Effector memory CD8-positive, alpha-beta T cell (primary cell): ENCODE data around the gene KAZALD1.

Experiments used
- ATAC-seq: fragments of 150-1000 bp; cut with Tn5 transposase; replicated peaks from 2 replicates; pipeline ENCODE4 v1.10.0; 2021; ENCODE audit warnings: mild to moderate bottlenecking, moderate library complexity
- DNase-seq, 3 experiments: peaks; one replicate each; pipeline ENCODE4 v3.0.0; 2021
- H3K27ac Mint-ChIP-seq, 2 donors: one replicate each; pipeline ENCODE4 v1.8.0; 2022; ENCODE audit warnings: mild to moderate bottlenecking in 2 of 2, mixed read lengths in 2 of 2, moderate library complexity in 2 of 2
- H3K27me3 Mint-ChIP-seq, 2 donors: one replicate each; pipeline ENCODE4 v1.8.0; 2022; ENCODE audit warnings: mixed read lengths in 2 of 2
- H3K36me3 Mint-ChIP-seq: one replicate; pipeline ENCODE4 v1.8.0; 2022; ENCODE audit warnings: mild to moderate bottlenecking, moderate library complexity, mixed read lengths; ENCODE audit not compliant: insufficient read depth
- H3K4me1 Mint-ChIP-seq, 2 donors: one replicate each; pipeline ENCODE4 v1.8.0; 2022; ENCODE audit warnings: low read depth in 2 of 2, mixed read lengths in 2 of 2
- H3K4me3 Mint-ChIP-seq, 2 donors: one replicate each; pipeline ENCODE4 v1.8.0; 2022; ENCODE audit warnings: mild to moderate bottlenecking in 2 of 2, mixed read lengths in 2 of 2, moderate library complexity in 2 of 2
- H3K9me3 Mint-ChIP-seq, 2 donors: one replicate each; pipeline ENCODE4 v1.8.0; 2022; ENCODE audit warnings: mixed read lengths in 2 of 2

KAZALD1 gene

DNA sequence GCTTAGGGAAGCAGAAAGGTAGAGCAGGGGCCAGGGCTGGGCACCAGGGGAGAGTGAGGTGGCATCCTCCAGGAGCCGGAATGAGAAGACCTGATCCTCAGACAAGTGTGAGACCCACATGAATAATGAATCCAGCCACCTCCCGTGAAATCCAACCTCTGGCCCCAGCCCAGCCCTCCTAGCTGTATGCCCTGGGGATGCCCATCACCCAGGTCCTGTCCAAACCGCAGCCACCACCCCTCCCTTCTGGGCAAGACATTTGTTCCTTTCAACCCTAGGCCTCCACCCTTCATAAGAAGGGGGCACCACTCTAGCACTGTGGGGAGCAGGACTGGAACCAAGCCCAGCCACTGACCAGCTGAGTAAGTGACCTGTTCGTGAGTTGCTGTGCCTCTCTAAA lies 40.5 kb upstream of the KAZALD1 start:
- peaks cover 7% of the 10 kb centered on the region for H3K36me3 Mint-ChIP-seq
- peaks cover 44 to 51% of the 10 kb centered on the region in 2 donors for H3K27me3 Mint-ChIP-seq
- H3K9me3 Mint-ChIP-seq = no peaks in the 10 kb centered on the region
- H3K27ac Mint-ChIP-seq = no peak overlapping the region
- ATAC-seq (no peak), DNase-seq (no peak)
- H3K4me1 Mint-ChIP-seq = peaks cover 6 to 7% of the 10 kb centered on the region in 2 donors
- no peak overlapping the region for H3K4me3 Mint-ChIP-seq

- Mint-ChIP-seq H3K27me3 (peaks cover 39 to 46% of the 10 kb centered on the region in 2 donors), H3K36me3 (peaks cover 7% of the 10 kb centered on the region), H3K9me3 (no peaks in the 10 kb centered on the region), H3K27ac (no peak overlapping the region), H3K4me3 (no peak overlapping the region), H3K4me1 (peaks cover 6 to 7% of the 10 kb centered on the region in 2 donors)
- DNase-seq = no peak
- ATAC-seq = no peak
Measured at GRCh38 chr10:101021692-101022251, 40.0 kb upstream of the KAZALD1 start.

GRCh38 chr10:101022967-101023705 lies 38.7 kb upstream of the KAZALD1 start:
- Mint-ChIP-seq H3K4me1 (peaks cover 6 to 7% of the 10 kb centered on the region in 2 donors), H3K27me3 (peaks cover 25 to 33% of the 10 kb centered on the region in 2 donors), H3K9me3 (no peaks in the 10 kb centered on the region), H3K36me3 (peaks cover 7% of the 10 kb centered on the region), H3K27ac (no peak overlapping the region), H3K4me3 (no peak overlapping the region)
- no peak for ATAC-seq
- no peak for DNase-seq

GRCh38 chr10:101027106-101027720 lies 34.6 kb upstream of the KAZALD1 start:
- Mint-ChIP-seq H3K9me3 (no peaks in the 10 kb centered on the region), H3K4me3 (no peak overlapping the region), H3K27me3 (peaks cover 0 to 14% of the 10 kb centered on the region in 2 donors), H3K4me1 (peaks cover 8 to 10% of the 10 kb centered on the region in 2 donors), H3K27ac (no peak overlapping the region), H3K36me3 (peaks cover 14% of the 10 kb centered on the region)
- DNase-seq (no peak), ATAC-seq (no peak)

GRCh38 chr10:101028446-101029337 lies 33.1 kb upstream of the KAZALD1 start:
- ATAC-seq (no peak), DNase-seq (no peak)
- Mint-ChIP-seq H3K4me3 (no peak overlapping the region), H3K4me1 (peaks cover 20 to 22% of the 10 kb centered on the region in 2 donors), H3K36me3 (peaks cover 14% of the 10 kb centered on the region), H3K9me3 (no peaks in the 10 kb centered on the region), H3K27me3 (peaks cover 0 to 11% of the 10 kb centered on the region in 2 donors), H3K27ac (no peak overlapping the region)

- H3K4me3 Mint-ChIP-seq = peak overlapping the region; percentile 83 to 89
- no peak overlapping the region for H3K27ac Mint-ChIP-seq
- H3K36me3 Mint-ChIP-seq = peaks cover 16% of the 10 kb centered on the region
- no peaks in the 10 kb centered on the region for H3K9me3 Mint-ChIP-seq
- no peak for DNase-seq
- no peak for ATAC-seq
- peaks cover 0 to 11% of the 10 kb centered on the region in 2 donors for H3K27me3 Mint-ChIP-seq
- peaks cover 20 to 24% of the 10 kb centered on the region in 2 donors for H3K4me1 Mint-ChIP-seq
Measured at GRCh38 chr10:101029520-101030295, 32.1 kb upstream of the KAZALD1 start.

DNA sequence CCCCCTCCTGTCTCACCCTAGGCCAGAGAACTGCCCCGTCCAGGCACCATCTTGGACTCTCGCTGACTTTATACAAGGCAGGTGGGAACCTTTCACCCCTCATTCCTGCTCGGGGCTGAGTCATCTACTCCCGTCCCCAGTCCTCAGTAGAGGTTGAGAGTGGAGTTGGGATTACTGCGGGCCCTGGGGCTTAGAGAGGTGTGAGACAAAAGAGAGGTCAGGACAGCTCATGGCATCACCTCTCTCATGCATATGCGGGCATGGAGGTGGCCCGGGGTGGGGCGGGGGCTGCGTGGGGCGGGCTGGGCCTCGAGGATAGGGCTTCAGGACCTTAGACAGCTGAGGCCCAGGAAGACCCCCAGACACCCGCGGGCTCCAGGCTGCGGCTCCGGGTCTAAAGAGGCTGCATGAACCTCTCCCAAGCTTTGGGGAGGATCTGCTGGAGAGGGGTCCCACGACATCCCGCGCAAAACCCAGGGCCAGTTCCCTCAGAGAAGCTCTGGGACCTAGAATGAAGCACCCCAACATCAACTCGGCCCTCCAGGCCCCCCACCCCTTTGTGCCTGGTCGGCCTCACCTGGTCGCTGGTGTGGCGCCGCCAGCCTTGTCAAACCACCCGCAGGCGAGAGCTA lies 31.2 kb upstream of the KAZALD1 start:
- peaks cover 15% of the 10 kb centered on the region for H3K36me3 Mint-ChIP-seq
- no peak for ATAC-seq
- H3K27me3 Mint-ChIP-seq = peaks cover 0 to 11% of the 10 kb centered on the region in 2 donors
- H3K4me3 Mint-ChIP-seq = peak overlapping the region; percentile 83 to 89
- peak overlapping the region; percentile 93 to 99 for H3K27ac Mint-ChIP-seq
- peaks cover 20 to 24% of the 10 kb centered on the region in 2 donors for H3K4me1 Mint-ChIP-seq
- DNase-seq = no peak
- no peaks in the 10 kb centered on the region for H3K9me3 Mint-ChIP-seq

GRCh38 chr10:101031128-101031795 lies 30.5 kb upstream of the KAZALD1 start, which contains the start of the genes PDZD7 and SFXN3:
TSS of gene PDZD7 (minus strand) at chr10:101031129. CDS start at chr10:101030219, 910 bp downstream.
TSS of gene SFXN3 (plus strand) at chr10:101031234. CDS start at chr10:101034695, 3,461 bp downstream.
- peaks cover 22% of the 10 kb centered on the region for H3K36me3 Mint-ChIP-seq
- peaks cover 0 to 11% of the 10 kb centered on the region in 2 donors for H3K27me3 Mint-ChIP-seq
- peak; percentile 95 to 96 (median 95) for DNase-seq
- ATAC-seq = peak; percentile 77
- no peaks in the 10 kb centered on the region for H3K9me3 Mint-ChIP-seq
- peaks cover 20 to 24% of the 10 kb centered on the region in 2 donors for H3K4me1 Mint-ChIP-seq
- H3K4me3 Mint-ChIP-seq = peak within 1 kb of the TSS; percentile 83 to 89
- peak within 1 kb of the TSS; percentile 93 to 99 for H3K27ac Mint-ChIP-seq

- no peaks in the 10 kb centered on the region for H3K9me3 Mint-ChIP-seq
- ATAC-seq (peak; percentile 60), DNase-seq (peak; percentile 70 to 74 (median 73))
- peak overlapping the region; percentile 83 to 89 for H3K4me3 Mint-ChIP-seq
- peaks cover 0 to 11% of the 10 kb centered on the region in 2 donors for H3K27me3 Mint-ChIP-seq
- H3K27ac Mint-ChIP-seq = peak overlapping the region; percentile 93 to 99
- H3K36me3 Mint-ChIP-seq = peaks cover 25% of the 10 kb centered on the region
- H3K4me1 Mint-ChIP-seq = peaks cover 20 to 24% of the 10 kb centered on the region in 2 donors
Measured at GRCh38 chr10:101031796-101032636, 29.8 kb upstream of the KAZALD1 start.

GRCh38 chr10:101032637-101033224 lies 29.1 kb upstream of the KAZALD1 start:
- peak overlapping the region; percentile 83 to 89 for H3K4me3 Mint-ChIP-seq
- H3K4me1 Mint-ChIP-seq = peaks cover 20 to 24% of the 10 kb centered on the region in 2 donors
- H3K36me3 Mint-ChIP-seq = peaks cover 29% of the 10 kb centered on the region
- DNase-seq = peak in 1 of 3 experiments; percentile 20
- peak overlapping the region; percentile 93 to 99 for H3K27ac Mint-ChIP-seq
- peaks cover 0 to 11% of the 10 kb centered on the region in 2 donors for H3K27me3 Mint-ChIP-seq
- H3K9me3 Mint-ChIP-seq = no peaks in the 10 kb centered on the region
- peak; percentile 19 for ATAC-seq
